Activated CD4-positive, alpha-beta T cell treated with anti-CD3 and anti-CD28 coated beads for 24 hours (primary cell): ENCODE measurements around the gene FPR3.

ENCODE experiments used
- DNase-seq, 2 donors: peaks; one replicate each; pipeline ENCODE4 v3.0.0-alpha.2; 2020; ENCODE audit warnings: low read depth in 2 of 2

FPR3 gene

DNA sequence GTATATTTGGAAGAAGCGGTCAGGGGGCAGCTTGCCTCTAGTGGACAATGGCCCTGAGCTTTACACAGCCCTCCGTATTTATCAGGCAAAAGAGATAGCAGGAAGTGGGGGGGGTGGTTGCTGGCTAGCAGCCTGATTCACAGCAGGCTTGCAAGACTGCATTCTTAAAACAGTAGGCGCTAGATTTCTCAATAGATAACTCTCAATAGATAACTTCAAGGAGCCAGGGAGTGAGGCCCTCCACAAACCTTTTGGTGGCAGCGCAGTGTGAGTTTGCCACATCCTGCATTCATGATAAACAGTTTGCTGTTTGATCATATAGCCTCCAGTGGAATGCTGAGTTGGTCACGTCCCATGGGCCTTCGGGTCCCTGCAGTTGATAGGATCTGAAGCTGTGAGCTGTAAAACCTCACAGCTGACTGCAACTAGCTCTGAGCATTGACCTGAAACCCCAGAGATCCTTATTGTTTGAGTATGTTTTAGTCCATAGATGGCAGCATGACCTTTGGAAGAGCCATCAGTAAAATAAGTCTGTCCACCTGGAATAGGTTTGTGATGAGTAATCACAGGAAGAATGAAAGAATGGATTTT, 12.2 kb downstream of the FPR3 start:
- no peak for DNase-seq

DNA sequence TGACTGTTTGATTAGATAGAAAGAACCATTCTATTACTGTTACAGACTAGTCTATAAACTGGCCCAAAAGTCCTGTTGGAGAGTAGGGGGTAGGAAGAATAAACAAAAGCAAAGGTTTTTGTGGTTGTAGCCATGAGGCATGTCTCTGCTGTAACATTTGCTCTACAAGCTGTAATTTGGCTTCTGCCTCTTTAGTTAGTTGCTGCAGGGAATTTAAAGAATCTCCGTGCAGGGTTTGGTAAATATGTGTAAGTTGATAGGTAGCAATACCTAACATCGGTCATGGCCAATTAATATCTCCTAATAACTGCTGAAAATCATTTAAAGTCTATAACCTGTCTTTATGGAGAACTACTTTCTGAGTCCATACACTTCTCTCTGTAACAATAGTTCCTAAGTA, 13.0 kb downstream of the FPR3 start:
- no peak for DNase-seq

- no peak for DNase-seq
These were observed 13.5 kb downstream of the FPR3 start for GRCh38 chr19:51808333-51808986.

- DNase-seq = no peak
These were observed 14.8 kb downstream of the FPR3 start for GRCh38 chr19:51809787-51810186.

DNA sequence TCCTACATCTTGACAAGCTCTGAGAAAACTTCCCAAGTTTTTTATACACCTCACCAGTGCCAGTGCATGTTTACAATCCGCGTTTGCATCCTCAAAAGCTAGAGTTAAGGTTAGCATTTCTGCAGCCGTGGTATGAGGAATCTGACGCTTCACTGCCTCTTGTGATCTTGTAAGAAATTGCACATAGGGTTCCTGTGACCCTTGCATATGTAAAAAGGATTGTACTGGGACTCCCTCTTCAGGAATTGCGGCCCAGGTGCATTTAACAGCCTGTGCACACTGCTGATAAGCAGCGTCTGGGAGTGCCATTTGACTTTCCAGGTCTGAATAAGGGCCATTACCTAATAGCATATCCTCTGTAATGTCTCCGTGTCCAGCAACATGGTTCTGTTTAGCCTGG, 15.3 kb downstream of the FPR3 start:
- no peak for DNase-seq

DNA sequence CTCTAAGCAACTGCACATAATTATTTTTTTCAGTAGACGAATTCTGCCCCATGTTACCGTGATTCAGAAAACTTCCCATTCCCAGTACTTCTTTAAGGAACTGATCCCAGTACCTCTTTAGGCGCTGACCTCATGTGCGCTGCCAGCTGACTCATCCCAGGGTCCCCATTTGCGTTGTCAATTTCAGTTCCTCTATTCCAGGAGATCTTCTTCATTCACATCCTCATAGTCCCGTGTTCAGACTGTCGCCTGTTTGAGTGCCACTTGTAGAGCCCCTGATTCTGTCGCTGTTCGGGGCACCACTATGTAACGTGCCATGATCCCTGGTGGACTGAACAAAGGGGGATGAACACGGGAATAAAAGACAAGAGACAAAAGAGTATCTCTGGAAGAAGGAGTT, 16.4 kb downstream of the FPR3 start:
- DNase-seq = no peak

DNA sequence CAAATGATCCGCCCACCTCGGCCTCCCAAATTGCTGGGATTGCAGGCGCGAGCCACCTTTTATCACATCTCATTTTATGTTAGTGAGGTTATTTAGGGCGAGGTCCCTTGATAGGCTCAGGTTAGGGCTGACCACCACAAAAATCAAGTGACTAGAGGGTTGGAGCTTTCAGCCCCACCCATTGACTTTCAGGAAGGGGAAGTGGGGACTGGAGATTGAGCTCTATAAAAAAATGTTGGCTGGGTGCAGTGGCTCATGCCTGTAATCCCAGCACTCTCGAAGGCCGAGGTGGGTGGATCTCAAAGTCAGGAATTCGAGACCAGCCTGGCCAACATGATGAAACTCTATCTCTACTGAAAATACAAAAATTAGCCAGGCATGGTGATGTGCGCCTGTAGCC, 20.1 kb downstream of the FPR3 start:
- no peak for DNase-seq

- no peak for DNase-seq
These were observed 21.8 kb downstream of the FPR3 start for GRCh38 chr19:51816711-51817110.

GRCh38 chr19:51820011-51820410, 25.1 kb downstream of the FPR3 start:
- no peak for DNase-seq

GRCh38 chr19:51820831-51821446, 26.0 kb downstream of the FPR3 start:
- no peak for DNase-seq

DNA sequence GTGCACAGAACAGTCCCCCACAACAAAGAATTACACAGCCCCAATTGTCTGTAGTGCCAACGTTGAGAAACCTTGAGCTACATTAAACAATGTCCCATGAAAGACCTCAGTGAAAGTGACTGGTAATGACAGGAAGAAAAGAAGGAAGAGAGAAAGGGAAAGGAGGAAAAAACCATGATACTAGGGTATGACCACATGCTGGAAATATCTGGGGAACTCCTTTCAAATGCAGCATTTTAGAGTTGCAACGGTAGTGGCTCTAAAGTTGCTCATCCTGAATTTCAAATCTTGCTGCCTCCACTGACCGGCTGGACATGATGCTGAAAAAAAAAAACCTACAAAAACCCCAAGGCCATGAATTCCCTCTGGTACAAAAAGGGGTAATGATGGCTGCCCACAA, 26.5 kb downstream of the FPR3 start:
- no peak for DNase-seq

- no peak for DNase-seq
These were observed 27.0 kb downstream of the FPR3 start for GRCh38 chr19:51821921-51822320.

GRCh38 chr19:51822325-51822724, 27.4 kb downstream of the FPR3 start:
- no peak for DNase-seq

GRCh38 chr19:51822946-51823345, 28.0 kb downstream of the FPR3 start:
- DNase-seq = no peak

DNA sequence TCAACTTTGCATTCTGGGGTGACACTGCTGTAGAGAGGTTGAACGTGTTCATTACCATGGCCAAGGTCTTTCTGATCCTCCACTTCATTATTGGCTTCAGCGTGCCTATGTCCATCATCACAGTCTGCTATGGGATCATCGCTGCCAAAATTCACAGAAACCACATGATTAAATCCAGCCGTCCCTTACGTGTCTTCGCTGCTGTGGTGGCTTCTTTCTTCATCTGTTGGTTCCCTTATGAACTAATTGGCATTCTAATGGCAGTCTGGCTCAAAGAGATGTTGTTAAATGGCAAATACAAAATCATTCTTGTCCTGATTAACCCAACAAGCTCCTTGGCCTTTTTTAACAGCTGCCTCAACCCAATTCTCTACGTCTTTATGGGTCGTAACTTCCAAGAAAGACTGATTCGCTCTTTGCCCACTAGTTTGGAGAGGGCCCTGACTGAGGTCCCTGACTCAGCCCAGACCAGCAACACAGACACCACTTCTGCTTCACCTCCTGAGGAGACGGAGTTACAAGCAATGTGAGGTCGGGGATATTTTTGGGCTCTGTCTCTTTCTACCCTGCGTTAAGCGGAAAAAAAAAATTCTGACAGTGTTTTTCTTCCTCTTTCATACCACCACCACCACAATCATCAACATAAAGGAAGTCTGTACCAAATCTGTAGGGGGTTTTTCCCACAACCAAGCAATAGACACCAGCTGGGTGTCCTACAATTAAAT, 29.5 kb downstream of the FPR3 start:
- no peak for DNase-seq

DNA sequence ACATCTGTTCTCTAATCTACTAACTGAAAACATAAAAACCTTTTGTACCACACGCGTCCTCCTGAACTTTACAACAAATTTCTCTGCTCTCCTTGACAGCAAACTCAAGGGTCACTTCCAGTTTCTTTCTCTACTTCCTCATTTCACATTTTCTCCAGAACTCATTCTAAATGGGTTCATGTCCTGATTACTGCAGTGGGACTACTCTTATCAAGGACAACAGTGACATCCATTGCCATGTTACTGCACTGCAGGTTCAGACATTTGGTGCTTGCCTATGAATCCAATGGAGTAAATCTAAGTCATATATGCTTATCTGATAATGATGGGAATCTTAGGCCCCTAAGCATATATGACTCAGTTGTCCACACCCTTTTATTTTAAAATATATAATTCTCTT, 35.3 kb downstream of the FPR3 start:
- DNase-seq = no peak

- DNase-seq = no peak
These were observed 42.2 kb downstream of the FPR3 start for GRCh38 chr19:51837145-51837544.

DNA sequence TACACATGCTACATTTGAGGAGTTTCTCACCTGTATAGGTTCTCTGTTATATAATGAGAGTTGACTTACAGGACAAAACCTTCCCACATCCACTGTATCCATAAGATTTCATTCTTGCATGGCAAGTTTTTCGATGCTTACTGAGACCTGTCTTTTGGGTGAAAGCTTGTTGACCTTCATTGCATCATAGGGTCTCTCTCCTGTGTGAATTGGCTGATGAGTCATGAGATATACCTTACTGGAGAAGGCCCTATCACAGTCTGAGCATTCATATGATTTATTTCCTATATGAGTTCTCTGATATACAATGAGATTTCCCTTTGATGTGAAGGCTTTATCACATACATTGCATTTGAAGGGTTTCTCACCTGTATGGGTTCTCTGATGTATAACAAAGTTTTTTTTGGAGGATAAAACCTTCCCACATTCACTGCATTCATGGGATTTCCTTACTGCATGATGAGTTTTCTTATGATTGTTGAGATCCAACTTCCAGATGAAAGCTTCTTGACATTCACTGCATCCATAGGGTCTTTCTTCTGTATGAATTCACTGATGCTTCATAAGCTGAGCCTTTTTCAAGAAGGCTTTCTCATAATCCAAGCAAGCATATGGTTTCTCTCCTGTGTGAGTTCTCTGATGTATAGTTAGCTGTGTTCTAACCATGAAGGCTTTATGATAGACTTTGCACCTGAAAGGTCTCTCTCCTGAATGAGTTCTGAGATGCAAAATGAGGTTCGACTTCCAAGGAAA, 67.1 kb downstream of the FPR3 start:
- no peak for DNase-seq

GRCh38 chr19:51873097-51873496, 78.1 kb downstream of the FPR3 start:
- no peak for DNase-seq
